ENCODE results near the gene DSEL.

The DSEL gene

GRCh38 chr18:67525328-67526099 is 9.0 kb upstream of the DSEL start:
- peak; percentile 90 for DNase-seq (ENCODE audit: extremely low read depth, low read depth)
- no peak for TF ChIP-seq CTCF (IDR thresholded peaks at IDR 0.05; ENCODE audit: low read depth, low read length)

GRCh38 chr18:67520351-67520921 is 3.9 kb upstream of the DSEL start:
- DNase-seq (ENCODE audit: extremely low read depth, low read depth) = peak; percentile 77
- no peak for TF ChIP-seq CTCF (IDR thresholded peaks at IDR 0.05; ENCODE audit: low read depth, low read length)

- TF ChIP-seq CTCF (IDR thresholded peaks at IDR 0.05; ENCODE audit: low read depth, low read length) = no peak
- DNase-seq (ENCODE audit: extremely low read depth, low read depth) = peak; percentile 53
These were observed 3.1 kb upstream of the DSEL start for GRCh38 chr18:67519592-67519991.

- TF ChIP-seq CTCF (IDR thresholded peaks at IDR 0.05; ENCODE audit: low read depth, low read length) = no peak
- no peak for DNase-seq (ENCODE audit: extremely low read depth, low read depth)
These were observed 2.0 kb upstream of the DSEL start for GRCh38 chr18:67518566-67518965.

GRCh38 chr18:67517444-67517765 is 885 bp upstream of the DSEL start:
- no peak for DNase-seq (ENCODE audit: extremely low read depth, low read depth)
- no peak for TF ChIP-seq CTCF (IDR thresholded peaks at IDR 0.05; ENCODE audit: low read depth, low read length)

- DNase-seq (ENCODE audit: extremely low read depth, low read depth) = peak; percentile 64
- TF ChIP-seq CTCF (IDR thresholded peaks at IDR 0.05; ENCODE audit: low read depth, low read length) = peak; percentile 73
These were observed 480 bp downstream of the DSEL start for GRCh38 chr18:67515942-67516538.

- no peak for TF ChIP-seq CTCF (IDR thresholded peaks at IDR 0.05; ENCODE audit: low read depth, low read length)
- no peak for DNase-seq (ENCODE audit: extremely low read depth, low read depth)
These were observed 1.5 kb downstream of the DSEL start for GRCh38 chr18:67514901-67515540.
